Measurements from ENCODE around the gene CCDC142.
A peak's percentile ranks its signal among the peaks of the same experiment; 100 is the strongest.

CCDC142 gene

GRCh38 chr2:74482801-74483674 lies at the start of gene CCDC142, which contains the start of gene TTC31:
Gene CCDC142, minus strand, starts transcription at chr2:74482998. Its CDS starts 161 bp downstream, at chr2:74482837.
Gene TTC31, plus strand, starts transcription at chr2:74483081. Its CDS starts 15 bp downstream, at chr2:74483096.
- peak; percentile 78 for DNase-seq

GRCh38 chr2:74532222-74532621 lies 49.4 kb upstream of the CCDC142 start:
- no peak for DNase-seq

GRCh38 chr2:74531666-74532065 lies 48.9 kb upstream of the CCDC142 start:
- no peak for DNase-seq

- DNase-seq: peak; percentile 61
Observed at GRCh38 chr2:74530239-74531187, 47.7 kb upstream of the CCDC142 start.

GRCh38 chr2:74529357-74530238 lies 46.8 kb upstream of the CCDC142 start, which contains the start of the genes AUP1 and HTRA2:
Gene AUP1, minus strand, starts transcription at chr2:74529706. Its CDS starts 77 bp downstream, at chr2:74529629.
Gene HTRA2, plus strand, starts transcription at chr2:74529933. Its CDS starts 74 bp downstream, at chr2:74530007.
- DNase-seq: peak; percentile 99

- DNase-seq: no peak
Observed at GRCh38 chr2:74528600-74529356, 46.0 kb upstream of the CCDC142 start.

GRCh38 chr2:74527741-74528140 lies 44.9 kb upstream of the CCDC142 start:
- DNase-seq: no peak

- DNase-seq: no peak
Observed at GRCh38 chr2:74526649-74527230, 43.9 kb upstream of the CCDC142 start.

- peak; percentile 75 for DNase-seq
Observed at GRCh38 chr2:74525717-74526648, 43.2 kb upstream of the CCDC142 start, which contains the start of gene DQX1. Gene DQX1, minus strand, starts transcription at chr2:74526231. Its CDS starts 502 bp downstream, at chr2:74525729.

GRCh38 chr2:74524955-74525716 lies 42.3 kb upstream of the CCDC142 start:
- DNase-seq: no peak

- no peak for DNase-seq
Observed at GRCh38 chr2:74524005-74524404, 41.2 kb upstream of the CCDC142 start.

- no peak for DNase-seq
Observed at GRCh38 chr2:74522516-74522915, 39.7 kb upstream of the CCDC142 start.

GRCh38 chr2:74516650-74517049 lies 33.9 kb upstream of the CCDC142 start:
- no peak for DNase-seq

- DNase-seq: no peak
Observed at GRCh38 chr2:74515981-74516633, 33.3 kb upstream of the CCDC142 start.

GRCh38 chr2:74515271-74515980 lies 32.6 kb upstream of the CCDC142 start:
- DNase-seq: no peak

GRCh38 chr2:74514368-74515270 lies 31.8 kb upstream of the CCDC142 start, which contains the start of gene TLX2:
Gene TLX2, plus strand, starts transcription at chr2:74514450. Its CDS starts 357 bp downstream, at chr2:74514807.
- no peak for DNase-seq

All from 8988T (cell line).